Pons (tissue), 1 donor: ENCODE data around the gene DTNB.

ENCODE experiments used
- DNase-seq: peaks from one replicate; pipeline ENCODE4 v3.0.0-alpha.2; 2016; ENCODE audit warnings: low spot score

DTNB gene

DNA sequence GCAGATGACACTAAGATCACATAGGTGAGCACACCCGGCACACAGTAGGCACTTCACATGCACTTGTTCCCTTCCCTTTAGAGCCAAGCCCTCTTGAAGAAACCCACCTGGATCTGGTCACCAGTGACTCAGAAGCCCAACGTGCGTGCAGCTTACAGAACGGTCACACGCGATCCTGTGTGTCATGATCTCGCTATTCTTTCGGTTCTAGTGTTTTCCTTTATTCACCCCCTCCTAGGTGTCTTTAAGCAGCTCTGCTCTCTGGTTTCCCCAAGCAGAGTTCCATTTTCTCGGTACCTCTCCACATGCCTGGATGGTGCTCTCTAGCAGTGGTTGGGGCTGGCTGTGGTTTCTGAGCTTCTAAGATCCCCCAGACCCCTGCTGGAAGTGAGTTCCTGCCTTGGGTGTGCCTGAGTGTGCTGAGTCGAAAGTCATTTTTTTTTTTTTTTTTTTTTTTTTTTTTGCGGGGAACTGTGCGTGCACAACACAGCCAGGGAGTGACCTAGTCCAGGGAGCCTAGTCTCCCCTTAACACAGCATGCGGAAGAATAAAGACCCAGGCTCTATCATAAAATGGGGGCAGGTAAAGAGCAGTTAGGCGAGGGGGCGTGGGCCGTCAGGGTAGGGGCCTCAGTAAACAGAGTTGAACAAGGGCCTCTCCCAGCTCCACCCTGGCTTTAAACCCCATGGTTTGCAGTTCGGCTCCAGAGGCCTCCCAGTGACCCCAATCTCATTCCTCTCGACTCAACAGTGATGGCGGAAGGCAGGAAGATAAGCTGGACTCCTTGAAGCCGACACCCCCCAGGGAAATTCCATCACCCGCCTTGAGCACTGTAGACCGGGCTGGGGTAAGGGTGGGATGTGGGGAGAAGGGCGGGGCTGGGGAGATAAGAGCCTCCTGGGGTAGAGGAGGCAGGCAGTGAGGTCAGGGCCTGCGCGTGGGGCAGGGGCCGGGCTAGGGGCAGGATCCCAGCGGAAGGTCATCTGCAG lies 301.8 kb downstream of the DTNB start:
- DNase-seq: no peak

DNA sequence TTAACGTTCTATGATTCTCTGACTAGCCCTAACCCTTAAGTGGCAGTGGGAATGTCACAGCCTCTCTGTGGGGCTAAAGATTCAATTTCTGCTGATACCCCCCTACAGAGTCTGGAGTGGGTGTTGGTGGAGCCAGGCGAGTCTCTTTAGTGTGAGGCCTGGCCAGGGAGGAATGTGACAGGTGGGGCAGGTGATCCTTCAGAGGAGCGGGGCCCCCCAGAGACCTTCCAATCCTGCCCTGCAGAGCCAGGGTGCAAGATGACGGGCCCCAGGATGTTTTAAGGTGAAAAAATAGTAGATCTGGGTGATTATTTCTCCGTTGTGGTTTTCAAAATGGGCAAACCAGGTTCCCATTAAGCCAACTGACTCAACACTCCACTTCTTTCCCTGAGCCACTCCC lies 303.5 kb downstream of the DTNB start:
- DNase-seq: no peak

DNA sequence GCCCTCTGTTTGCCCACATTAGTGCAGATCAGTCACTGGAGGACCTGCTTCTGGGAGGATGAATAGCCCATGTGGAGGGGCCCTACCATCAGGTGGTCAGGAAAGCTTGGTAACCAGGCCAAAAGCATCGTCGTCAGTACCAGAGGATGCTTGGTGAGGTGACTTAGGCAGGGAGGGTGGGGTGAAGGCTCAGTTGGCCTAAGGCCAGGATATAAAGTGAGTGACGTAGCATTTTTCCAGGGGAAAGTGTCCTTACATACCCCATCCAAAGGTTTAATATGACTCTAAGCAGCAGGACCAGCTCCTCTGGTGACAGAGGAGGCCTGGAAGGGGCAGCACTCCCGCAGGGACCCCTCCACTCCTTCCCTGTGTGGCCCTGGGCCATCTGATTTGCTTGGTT lies 303.9 kb downstream of the DTNB start:
- no peak for DNase-seq

DNA sequence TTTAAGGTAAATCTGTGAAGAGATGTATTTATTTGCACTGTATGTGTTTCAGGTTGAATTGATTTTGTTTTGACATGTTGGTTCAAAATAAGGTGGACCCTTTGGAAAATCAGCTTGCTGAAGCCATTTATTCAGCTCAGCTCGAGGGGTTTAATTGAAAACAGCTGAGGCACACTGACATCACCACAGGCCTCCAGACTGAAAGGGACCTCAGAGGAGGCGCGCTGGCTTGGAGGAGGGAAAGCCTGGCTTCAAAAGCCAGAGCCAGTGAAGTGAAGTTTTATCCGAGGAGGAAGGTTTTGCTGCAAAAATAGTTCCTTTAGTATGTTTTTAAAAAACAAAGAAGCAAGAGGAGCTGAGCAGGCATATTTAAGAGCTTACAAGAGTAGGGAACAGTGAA lies 304.7 kb downstream of the DTNB start:
- DNase-seq: no peak

DNA sequence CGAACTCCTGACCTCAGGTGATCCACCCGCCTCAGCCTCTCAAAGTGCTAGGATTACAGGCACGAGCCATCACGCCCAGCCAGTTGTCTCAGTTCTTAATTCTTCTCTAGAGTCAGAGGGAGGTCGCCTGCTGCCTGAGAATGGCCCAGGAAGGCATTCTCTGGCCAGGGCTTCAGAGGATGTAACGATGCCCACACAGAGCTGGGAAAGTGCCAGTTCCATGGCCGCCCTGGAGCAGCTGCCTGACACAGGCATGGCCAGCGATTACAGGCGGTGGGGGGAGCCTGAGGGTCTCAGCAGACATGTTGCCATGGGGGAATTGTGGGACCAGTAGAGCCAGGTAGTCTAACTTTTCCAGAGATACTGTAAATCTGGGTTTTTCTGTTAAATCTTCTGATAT lies 306.1 kb downstream of the DTNB start:
- DNase-seq: no peak

DNA sequence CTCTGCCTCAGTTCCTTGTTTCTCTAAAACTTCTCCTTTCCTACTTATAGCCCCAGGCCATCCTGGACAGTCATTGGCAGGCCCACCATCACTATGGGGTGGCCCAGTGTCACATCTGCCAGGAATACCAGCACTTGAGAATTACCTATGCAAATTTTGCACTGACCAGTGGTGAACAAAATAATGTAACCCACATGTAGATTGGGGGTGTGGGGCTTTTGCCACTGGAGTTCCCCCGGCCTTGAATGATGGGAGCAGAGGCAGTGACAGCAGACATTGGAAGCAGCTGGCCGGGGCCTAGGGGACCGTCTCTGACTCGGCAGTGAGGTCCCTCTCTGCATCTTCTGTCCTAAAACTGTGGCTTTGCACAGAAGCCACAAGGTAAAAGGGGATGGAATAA lies 306.7 kb downstream of the DTNB start:
- no peak for DNase-seq

DNA sequence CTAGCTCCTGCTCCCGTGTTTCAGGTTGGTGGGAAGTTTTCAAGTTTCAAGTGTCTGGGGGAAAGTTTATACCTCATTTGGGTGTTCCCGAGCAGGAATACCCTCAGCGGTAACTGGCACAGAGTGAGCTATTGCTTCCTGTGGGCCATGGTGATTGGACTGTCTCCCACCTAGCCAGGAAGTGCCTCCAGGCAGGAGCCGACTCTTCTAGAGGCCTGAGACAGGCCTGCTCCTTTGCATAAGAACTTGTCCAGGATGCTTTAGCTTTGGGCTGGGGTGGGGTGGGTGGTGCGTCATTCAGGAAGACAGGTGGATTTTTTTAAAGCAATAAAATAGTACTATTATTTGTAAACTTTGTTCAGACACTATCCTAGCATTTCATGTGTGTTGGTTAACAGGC lies 308.1 kb downstream of the DTNB start:
- DNase-seq: no peak

DNA sequence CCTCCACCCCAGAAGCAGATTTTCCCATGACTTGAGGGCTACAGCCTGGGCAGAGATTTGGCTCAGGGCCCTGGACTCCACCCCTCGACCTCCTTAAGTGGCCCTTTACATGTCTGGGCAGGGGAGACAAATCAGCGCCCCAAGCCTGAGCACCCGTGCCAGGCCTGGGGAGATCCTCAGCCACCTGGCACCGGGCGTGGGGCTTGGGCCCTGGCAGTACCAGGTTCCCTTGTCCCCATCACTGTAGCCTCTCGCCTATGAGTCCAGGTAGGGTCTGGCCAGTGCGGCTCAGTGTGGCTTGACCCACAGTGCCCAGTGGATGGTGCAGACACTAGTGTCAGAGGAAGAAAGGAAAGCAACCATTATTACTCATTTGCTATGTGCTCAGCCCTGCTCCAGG lies 309.6 kb downstream of the DTNB start:
- no peak for DNase-seq

DNA sequence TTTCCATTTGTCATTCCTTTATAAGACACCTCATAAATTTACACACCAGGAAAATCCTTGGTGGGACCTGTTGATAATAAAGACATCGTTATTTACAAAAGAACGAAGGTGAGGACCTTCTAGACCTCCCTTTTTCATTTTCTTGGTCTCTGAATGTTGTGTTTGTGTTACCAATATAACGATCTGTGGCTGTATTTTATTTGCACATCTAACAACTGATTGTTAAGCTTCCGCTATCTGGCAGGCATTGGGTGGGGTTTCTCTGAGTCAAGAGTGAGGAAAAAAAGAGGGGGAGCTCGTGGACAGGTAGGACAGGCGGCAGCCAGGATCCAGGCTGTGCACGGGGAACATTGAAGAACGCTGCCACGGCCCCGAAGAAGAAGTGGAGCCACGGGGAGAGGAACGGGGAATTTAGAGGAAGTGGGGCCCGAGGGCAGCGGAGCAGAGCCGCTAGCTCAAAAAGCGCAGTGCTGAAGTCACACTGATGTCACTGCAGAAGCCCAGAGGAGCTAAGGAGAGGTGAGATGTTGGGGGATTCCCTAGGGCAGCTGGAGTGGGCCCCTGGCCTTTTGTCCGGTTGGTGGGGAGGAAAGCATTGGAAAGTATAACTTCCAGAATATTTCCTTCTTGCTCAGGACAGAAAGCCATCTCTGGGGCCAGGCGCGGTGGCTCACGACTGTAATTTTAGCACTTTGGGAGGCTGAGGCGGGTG lies 310.8 kb downstream of the DTNB start:
- DNase-seq: peak; percentile 60

DNA sequence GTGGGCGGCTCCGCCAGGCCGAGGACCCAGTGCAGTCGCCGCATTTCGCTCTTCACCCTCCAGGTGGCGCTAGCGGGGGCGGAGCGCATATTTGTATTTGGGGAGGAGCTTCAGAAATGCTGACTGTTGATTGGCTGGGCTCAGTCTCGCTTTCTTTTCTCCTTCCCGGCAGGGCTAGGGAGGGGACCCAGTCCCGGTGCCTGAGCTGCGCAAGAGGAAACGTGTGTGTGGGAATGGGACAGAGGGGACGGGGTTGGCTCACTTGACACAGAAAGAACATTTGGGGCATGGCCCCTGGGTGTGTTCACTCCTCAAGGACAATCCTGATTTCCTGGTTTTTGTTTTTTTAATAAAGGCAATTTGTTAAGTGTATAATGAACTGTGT lies 311.3 kb downstream of the DTNB start:
- peak; percentile 96 for DNase-seq

DNA sequence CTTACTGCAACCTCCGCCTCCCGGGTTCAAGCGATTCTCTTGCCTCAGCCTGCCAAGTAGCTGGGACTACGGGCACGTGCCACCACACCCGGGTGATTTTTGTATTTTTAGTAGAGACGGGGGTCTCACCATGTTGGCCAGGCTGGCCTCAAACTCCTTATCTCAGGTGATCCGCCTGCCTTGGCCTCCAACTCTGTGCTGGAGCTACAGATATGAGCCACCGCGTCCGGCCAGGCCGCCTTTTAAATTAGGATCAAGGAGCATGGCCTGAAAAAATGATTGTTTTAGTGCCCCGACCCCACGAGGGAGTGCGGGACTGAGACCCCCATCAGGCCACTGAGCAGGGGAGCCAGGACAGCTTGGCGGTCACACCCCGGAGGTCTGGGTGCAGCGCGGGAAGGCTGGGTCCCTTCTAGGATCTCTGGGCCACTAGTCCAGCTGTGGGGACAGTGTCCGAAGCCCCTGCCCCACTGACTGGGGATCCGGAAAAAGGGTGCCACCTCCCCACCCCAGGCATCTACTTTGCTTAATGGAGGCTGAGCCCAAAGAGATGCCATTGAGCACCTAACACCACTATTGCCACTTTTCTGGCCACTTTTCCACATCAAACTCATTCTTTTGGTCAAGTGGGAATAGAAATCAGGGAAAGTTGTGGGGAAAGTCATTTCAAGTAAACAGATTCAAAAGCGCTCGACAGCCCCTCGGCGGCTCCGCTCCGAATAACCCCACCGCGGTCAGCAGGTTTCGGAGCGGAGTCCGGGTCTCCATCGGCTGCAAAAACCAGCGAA lies 311.9 kb downstream of the DTNB start:
- DNase-seq: no peak

DNA sequence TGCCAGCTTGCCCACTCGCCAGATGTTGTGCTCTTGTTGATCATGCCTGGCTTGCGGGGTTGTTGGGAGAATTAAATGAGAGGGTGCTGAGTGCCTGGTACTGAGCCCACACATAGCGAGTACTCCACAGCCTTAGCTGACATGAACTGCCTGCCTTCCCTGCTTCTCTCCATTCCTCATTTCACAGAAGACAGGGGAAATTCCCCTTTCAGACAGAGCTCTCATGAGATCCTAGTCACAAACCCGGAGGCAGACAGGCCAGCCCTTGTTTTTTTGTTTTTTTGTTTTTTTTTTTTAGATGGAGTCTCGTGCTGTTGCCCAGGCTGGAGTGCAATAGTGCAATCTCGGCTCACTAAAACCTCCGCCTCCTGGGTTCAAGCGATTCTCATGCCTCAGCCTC lies 314.5 kb downstream of the DTNB start:
- DNase-seq: no peak

DNA sequence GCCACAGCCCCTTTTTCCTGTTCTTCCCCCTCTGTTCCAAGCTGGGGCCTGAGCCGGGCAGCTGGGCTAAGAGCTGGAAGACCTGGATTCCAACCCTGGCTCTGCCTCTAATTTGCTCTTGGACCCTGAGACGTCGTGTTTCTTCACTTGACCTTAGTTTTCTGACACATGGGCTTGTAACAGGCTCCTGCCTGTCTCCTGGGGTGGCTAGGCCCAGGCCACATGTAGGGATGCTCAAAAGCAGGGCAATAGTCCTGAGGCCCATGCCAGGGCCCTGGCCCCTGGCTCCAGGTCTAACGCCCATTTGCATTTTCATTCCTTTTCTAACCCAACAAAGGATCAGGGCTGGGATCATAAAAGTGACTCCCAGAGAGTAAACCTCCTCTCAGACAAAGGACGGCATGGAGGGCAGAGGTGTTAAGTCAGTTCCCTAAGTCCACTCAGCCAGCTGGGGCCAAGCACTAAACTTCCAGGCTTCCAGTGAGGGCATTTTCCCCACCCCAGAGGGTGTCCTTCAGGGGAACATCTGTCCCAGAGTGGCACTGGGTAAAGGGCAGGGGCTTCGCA lies 315.0 kb downstream of the DTNB start:
- DNase-seq: no peak

DNA sequence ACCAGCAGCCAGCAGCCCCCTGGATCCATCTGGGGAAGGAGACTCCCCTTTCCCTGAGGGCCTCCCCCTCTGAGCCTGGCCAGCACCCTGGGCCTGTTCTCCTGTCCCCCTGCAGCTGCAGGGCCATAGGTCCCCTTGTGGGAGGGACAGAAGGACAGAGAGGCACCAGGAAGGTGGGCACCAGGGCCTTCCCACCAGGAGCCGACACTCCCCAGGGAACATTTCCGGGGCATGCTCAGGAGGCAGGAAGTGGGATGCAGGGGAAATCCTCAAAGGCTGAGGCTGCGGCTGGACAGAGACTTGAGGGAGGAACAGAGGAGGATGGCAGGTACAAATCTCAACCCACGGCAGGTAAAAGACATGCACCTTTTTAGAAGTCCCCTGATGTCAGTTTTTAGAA lies 317.3 kb downstream of the DTNB start:
- no peak for DNase-seq

DNA sequence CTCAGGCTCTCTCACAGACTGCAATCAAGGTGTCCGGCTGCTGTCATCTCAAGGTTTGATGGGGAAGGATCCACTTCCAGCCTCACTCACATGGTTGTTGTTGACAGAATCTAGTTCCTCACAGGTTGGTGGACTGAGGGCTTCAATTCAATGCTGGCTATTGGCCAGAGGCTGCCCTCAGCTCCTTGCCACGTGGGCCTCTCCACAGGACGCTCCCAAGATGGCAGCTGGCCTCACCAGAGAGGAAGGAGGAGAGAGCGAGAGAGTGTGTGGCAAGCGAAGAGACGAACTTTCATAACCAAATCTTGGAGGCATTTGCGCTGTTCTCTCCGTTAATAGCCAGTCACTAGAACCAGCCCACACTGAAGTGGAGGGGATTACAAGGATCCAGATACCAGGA lies 318.1 kb downstream of the DTNB start:
- DNase-seq: no peak

DNA sequence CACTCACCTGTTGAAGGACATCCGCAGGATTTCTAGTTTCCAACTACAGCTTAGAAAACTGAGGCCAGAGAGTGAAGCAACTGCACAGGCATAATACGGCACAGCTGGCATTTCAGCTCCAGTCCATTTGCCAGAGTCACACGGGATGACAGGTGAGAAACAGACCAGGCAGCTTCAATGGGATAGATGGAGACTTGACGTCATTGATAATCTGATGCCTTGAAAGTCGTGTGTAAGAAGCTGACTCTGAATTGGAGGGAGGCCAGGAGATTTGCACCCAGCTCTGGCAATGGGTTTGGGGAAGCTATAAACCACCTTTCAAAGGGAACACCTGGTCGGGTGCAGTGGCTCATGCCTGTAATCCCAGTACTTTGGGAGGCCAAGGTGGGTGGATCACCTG lies 319.3 kb downstream of the DTNB start:
- DNase-seq: no peak

DNA sequence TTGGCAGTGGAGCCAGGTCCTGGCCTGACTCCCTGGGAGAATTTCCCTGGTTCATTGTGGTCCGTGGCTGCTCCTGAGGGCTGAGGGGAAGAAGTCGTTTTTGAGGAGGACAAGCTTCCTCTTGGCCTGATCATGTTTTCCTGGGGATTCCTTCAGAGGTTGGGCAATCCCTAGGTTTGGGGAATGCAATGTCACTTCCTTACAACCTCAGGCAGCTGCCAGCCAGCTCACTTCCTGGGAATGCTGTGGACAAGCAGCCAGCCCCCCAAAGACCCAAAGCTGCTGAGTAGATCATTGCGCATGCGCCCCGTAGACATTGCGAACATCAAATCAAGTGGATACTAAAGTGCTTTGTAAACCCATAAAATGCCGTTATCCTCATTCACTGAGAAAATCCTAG lies 324.0 kb downstream of the DTNB start:
- no peak for DNase-seq

DNA sequence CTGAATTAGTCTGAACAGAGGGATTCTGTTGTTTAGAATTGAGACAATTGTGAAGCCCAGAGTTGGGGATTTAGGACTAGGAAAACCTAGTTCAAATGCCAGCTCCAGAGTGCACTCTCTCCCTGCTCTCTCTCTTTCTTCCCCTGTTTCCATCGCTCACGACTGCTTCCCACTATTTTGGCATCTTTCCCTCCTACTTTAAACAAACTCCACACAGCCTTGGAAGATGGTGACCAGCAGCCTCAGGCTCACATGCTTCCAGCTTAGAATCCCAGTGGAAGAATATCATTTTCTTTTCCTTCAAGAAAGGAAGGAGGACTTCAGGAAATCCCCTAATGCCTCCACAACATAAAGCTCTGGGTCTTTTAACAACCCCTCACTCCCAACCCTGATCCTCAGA lies 325.5 kb downstream of the DTNB start:
- peak; percentile 50 for DNase-seq

DNA sequence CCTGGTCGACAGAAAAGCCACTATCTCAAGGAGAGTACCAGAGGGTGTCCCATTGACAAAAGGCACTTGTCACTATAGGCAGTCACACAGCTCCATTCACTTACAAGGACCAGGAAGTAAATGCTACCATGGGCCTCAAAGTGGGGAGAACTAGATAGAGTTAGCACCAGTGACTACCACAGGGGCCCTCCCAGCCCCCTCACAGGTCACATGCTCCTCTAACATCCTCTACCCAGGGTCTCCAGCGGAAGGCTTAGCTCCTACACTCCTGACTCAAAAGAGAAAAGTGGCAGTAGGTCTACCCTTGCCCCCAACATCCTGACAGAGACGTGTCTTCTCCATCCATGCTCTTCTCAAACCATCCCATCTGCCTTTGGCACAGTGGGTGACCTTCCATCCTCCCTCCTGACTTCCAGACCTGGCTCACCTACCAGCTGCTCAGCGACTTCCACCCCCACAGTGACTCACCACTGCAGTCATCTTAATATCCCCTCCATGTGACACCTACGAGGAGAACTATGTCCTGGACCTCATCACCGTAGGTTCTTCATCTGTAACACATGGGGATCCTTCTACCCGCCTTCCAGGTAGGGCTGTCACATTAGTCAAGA lies 326.1 kb downstream of the DTNB start:
- no peak for DNase-seq

DNA sequence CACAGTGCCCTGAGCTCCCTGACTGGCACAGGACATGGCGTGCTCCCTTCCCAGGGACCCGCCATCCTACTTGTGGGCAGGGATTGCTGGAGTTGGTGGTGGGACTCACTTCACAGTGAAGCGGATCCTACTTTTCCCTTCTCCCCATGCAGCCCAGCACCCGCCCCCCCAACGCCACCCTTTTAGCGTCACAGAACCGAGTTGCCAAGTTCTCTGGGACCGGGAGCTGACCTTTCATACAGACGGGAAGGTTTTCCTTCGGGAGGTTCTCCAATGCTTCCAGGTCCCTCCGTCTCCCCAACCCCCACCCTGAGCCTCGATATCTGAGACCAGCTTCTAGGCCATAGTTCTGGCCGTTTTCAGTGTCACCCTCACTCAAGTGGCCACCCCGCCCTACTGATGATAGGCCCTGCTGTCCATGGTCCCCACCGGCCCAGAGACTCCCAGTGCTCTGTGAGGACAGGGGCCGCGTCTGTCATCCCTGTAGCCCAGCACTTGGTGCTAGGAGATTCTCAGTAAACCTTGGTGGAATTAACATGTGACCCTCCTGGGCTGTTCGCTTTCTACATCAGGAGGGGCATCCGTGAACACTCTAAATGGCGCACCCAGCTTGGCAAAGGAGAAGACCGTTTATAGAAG lies 330.1 kb downstream of the DTNB start:
- DNase-seq: no peak
